ENCODE results near the gene RAF1. TPM values are rescaled to one million over a fixed set of nuclear protein-coding genes. Genes with fewer than 3 reads are reported as not detected.

The RAF1 gene
- total and polyA plus RNA-seq, 2 donors (not counting 1 experiment from before 2014, with no cell fraction given): 84.3 to 126 TPM

DNA sequence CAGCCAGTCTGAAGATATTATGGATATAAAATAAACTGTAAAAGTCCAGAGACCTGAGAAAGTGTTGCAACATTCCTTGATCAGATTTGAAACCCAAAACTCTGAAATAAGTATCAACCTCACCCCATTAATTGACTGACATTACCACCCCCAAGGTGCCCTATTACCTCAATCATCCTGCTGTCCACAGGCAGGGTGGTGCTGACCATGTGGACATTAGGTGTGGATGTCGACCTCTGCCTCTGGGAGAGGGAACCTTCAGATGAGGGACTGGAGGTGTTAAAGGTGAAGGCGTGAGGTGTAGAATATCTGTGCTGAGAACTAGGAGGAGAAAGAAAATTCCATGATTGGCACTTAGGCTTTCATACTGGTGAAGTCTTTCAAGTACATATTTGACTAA, 59.9 kb downstream of the RAF1 start:
- H3K27ac Mint-ChIP-seq: no peak overlapping the region
- ChIA-PET POLR2A (no interaction called here), CTCF (no interaction called here)

GRCh38 chr3:12601072-12601471, 62.8 kb downstream of the RAF1 start:
- Histone ChIP-seq H3K9ac (ENCODE audit: low read length) (no peak overlapping the region), H2AFZ (ENCODE audit: insufficient read depth, low read depth, low read length, poor library complexity, severe bottlenecking) (no peak overlapping the region), H3K36me3 (replicated peaks in 1 of 2; ENCODE audit: control extremely low read depth in 1 of 2, control insufficient read depth in 1 of 2, extremely low read depth in 1 of 2, insufficient read depth in 2 of 2, low read length in 1 of 2) (peaks cover 16 to 73% of the 10 kb centered on the region in 2 experiments), H3K27ac (ENCODE audit: low read length in 2 of 2) (no peak overlapping the region), H4K20me1 (ENCODE audit: control insufficient read depth, insufficient read depth, low read length, poor library complexity, severe bottlenecking) (no peaks in the 10 kb centered on the region), H3K4me2 (replicated peaks; ENCODE audit: low read depth, low read length, poor library complexity, severe bottlenecking) (no peak overlapping the region), H3K9me3 (ENCODE audit: control extremely low read depth in 1 of 3, control insufficient read depth in 2 of 3, insufficient read depth in 1 of 3, low read length in 2 of 3) (no peaks in the 10 kb centered on the region), H3K27me3 (replicated peaks in 1 of 4; ENCODE audit: control extremely low read depth in 1 of 4, control insufficient read depth in 3 of 4, insufficient read depth in 4 of 4, low read length in 3 of 4) (no peaks in the 10 kb centered on the region), H3K4me1 (ENCODE audit: control insufficient read depth in 2 of 2, insufficient read depth in 2 of 2, low read length in 2 of 2) (no peaks in the 10 kb centered on the region), H3K79me2 (ENCODE audit: control insufficient read depth, insufficient read depth, low read length) (peaks cover 6% of the 10 kb centered on the region), H3K4me3 (ENCODE audit: control extremely low read depth in 1 of 5, extremely low read depth in 1 of 5, insufficient read depth in 1 of 5, low read depth in 2 of 5, low read length in 4 of 5) (no peak overlapping the region)
- POLR2A ChIA-PET: no interaction called here
- no CpG with 5 or more reads among the region's 1 CpG for WGBS (ENCODE audit: insufficient coverage)
- CTCF ChIA-PET: interaction anchor here (0.9 kb wide), 1 partner anchor 17 kb away, joined by 3 read pairs; no protein-coding TSS in a partner anchor
- no peaks in the 10 kb centered on the region for H3K4me1 Mint-ChIP-seq
- TF ChIP-seq EZH2 (IDR thresholded peaks at IDR 0.05; ENCODE audit: borderline replicate concordance, insufficient read depth, low read depth, low read length, poor library complexity, severe bottlenecking): no peak
- TF ChIP-seq, protein P1, sequence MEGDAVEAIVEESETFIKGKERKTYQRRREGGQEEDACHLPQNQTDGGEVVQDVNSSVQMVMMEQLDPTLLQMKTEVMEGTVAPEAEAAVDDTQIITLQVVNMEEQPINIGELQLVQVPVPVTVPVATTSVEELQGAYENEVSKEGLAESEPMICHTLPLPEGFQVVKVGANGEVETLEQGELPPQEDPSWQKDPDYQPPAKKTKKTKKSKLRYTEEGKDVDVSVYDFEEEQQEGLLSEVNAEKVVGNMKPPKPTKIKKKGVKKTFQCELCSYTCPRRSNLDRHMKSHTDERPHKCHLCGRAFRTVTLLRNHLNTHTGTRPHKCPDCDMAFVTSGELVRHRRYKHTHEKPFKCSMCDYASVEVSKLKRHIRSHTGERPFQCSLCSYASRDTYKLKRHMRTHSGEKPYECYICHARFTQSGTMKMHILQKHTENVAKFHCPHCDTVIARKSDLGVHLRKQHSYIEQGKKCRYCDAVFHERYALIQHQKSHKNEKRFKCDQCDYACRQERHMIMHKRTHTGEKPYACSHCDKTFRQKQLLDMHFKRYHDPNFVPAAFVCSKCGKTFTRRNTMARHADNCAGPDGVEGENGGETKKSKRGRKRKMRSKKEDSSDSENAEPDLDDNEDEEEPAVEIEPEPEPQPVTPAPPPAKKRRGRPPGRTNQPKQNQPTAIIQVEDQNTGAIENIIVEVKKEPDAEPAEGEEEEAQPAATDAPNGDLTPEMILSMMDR (IDR thresholded peaks at IDR 0.05): no peak
- H3K27me3 Mint-ChIP-seq: no peaks in the 10 kb centered on the region
- ATAC-seq (ENCODE audit: low read depth): no peak
- H3K9me3 Mint-ChIP-seq (ENCODE audit: insufficient read depth): no peaks in the 10 kb centered on the region
- H3K27ac Mint-ChIP-seq: no peak overlapping the region
- H3K4me3 Mint-ChIP-seq: no peak overlapping the region
- intact Hi-C loops (cut with micrococcal nuclease): loop anchor here (10.0 kb wide), 1 partner anchor 54 kb away; no protein-coding TSS in a partner anchor
- DNase-seq: no peak

More for the DNA sequence above, 59.9 kb downstream of the RAF1 start:
- H3K27ac ChIP-seq (ENCODE audit: low read length in 2 of 2): no peak overlapping the region
- peaks cover 19 to 77% of the 10 kb centered on the region in 2 experiments for H3K36me3 ChIP-seq (replicated peaks in 1 of 2; ENCODE audit: control extremely low read depth in 1 of 2, control insufficient read depth in 1 of 2, extremely low read depth in 1 of 2, insufficient read depth in 2 of 2, low read length in 1 of 2)
- DNase-seq: no peak
- H2AFZ ChIP-seq (ENCODE audit: insufficient read depth, low read depth, low read length, poor library complexity, severe bottlenecking): no peak overlapping the region
- Mint-ChIP-seq H3K4me1 (no peaks in the 10 kb centered on the region), H3K27me3 (no peaks in the 10 kb centered on the region), H3K4me3 (no peak overlapping the region), H3K9me3 (ENCODE audit: insufficient read depth) (no peaks in the 10 kb centered on the region)
- intact Hi-C loops (cut with micrococcal nuclease): loop anchor here (10.0 kb wide), 1 partner anchor 51 kb away; no protein-coding TSS in a partner anchor
- 100% methylated on average over 2 of the region's 2 CpGs for whole genome bisulfite sequencing (ENCODE audit: insufficient coverage)
- no peaks in the 10 kb centered on the region for H3K9me3 ChIP-seq (ENCODE audit: control extremely low read depth in 1 of 3, control insufficient read depth in 2 of 3, insufficient read depth in 1 of 3, low read length in 2 of 3)
- no peak overlapping the region for H3K4me2 ChIP-seq (replicated peaks; ENCODE audit: low read depth, low read length, poor library complexity, severe bottlenecking)
- H3K4me3 ChIP-seq (ENCODE audit: control extremely low read depth in 1 of 5, extremely low read depth in 1 of 5, insufficient read depth in 1 of 5, low read depth in 2 of 5, low read length in 4 of 5): no peak overlapping the region
- no peaks in the 10 kb centered on the region for H3K27me3 ChIP-seq (replicated peaks in 1 of 4; ENCODE audit: control extremely low read depth in 1 of 4, control insufficient read depth in 3 of 4, insufficient read depth in 4 of 4, low read length in 3 of 4)
- no peaks in the 10 kb centered on the region for H3K4me1 ChIP-seq (ENCODE audit: control insufficient read depth in 2 of 2, insufficient read depth in 2 of 2, low read length in 2 of 2)
- no peaks in the 10 kb centered on the region for H4K20me1 ChIP-seq (ENCODE audit: control insufficient read depth, insufficient read depth, low read length, poor library complexity, severe bottlenecking)
- TF ChIP-seq EZH2 (IDR thresholded peaks at IDR 0.05; ENCODE audit: borderline replicate concordance, insufficient read depth, low read depth, low read length, poor library complexity, severe bottlenecking): no peak
- TF ChIP-seq, protein P1 (IDR thresholded peaks at IDR 0.05): no peak
- ATAC-seq (ENCODE audit: low read depth): no peak
- H3K79me2 ChIP-seq (ENCODE audit: control insufficient read depth, insufficient read depth, low read length): peaks cover 7% of the 10 kb centered on the region
- H3K9ac ChIP-seq (ENCODE audit: low read length): no peak overlapping the region

Data from B cell (primary cell).